Mammary epithelial cell (primary cell): ENCODE measurements around the gene PDGFRA.
A peak's percentile ranks its signal among the peaks of the same experiment; 100 is the strongest.

Experiments used
- EZH2 ChIP-seq: IDR thresholded peaks from 2 replicates; pipeline ENCODE4 v1.6.1; 2012; ENCODE audit warnings: low read length, inconsistent platforms, borderline replicate concordance
- TF ChIP-seq, protein P1 (sequence below), 2 donors: IDR thresholded peaks in 1 of 2; conservative IDR thresholded peaks in 1 of 2; 2 replicates each; pipeline ENCODE4 v1.5.1; 2011 to 2012; ENCODE audit warnings: inconsistent platforms in 2 of 2, low read length in 2 of 2, mild to moderate bottlenecking in 2 of 2, control low read depth in 1 of 2, low read depth in 1 of 2; ENCODE audit not compliant: insufficient read depth in 1 of 2; ENCODE audit errors: extremely low read depth in 1 of 2

DNA sequence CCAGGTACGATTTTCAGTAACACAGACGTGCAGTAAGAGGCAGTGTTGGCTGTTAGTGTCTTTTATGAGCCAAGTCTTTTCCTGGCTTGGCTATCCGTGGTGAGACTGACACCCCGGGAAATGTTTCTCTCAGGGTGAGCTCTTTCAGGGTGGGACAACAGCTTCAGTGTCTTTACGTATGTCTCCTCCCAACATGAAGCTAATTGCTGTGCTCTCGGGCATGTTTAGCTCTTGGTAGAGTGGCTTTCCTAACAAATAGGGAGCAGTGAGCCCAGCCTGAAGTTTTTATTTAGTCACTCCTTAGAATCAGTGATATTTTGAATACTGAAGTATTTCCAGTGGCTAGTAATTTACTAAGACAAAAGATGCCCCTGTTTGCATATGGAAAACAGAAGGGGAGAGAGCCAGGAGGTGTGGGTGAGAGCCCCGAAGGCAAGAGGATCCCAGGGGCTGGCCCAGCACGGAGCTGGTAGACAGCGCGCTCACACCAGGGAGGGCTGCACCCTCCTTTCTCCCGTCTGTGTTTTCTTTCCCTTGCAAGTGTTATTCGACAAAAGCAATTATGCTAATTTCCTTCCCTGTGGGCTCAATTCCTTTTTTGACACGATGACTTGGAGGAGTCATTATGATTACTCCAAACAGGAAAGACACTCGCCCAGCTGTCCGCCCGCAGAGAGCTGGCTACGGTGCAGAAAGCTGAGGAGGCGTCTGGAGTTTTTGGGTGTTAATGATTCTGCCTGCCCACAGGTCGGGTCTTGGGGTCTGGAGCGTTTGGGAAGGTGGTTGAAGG is 47.7 kb downstream of the PDGFRA start:
- TF ChIP-seq, protein P1, sequence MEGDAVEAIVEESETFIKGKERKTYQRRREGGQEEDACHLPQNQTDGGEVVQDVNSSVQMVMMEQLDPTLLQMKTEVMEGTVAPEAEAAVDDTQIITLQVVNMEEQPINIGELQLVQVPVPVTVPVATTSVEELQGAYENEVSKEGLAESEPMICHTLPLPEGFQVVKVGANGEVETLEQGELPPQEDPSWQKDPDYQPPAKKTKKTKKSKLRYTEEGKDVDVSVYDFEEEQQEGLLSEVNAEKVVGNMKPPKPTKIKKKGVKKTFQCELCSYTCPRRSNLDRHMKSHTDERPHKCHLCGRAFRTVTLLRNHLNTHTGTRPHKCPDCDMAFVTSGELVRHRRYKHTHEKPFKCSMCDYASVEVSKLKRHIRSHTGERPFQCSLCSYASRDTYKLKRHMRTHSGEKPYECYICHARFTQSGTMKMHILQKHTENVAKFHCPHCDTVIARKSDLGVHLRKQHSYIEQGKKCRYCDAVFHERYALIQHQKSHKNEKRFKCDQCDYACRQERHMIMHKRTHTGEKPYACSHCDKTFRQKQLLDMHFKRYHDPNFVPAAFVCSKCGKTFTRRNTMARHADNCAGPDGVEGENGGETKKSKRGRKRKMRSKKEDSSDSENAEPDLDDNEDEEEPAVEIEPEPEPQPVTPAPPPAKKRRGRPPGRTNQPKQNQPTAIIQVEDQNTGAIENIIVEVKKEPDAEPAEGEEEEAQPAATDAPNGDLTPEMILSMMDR (conservative IDR thresholded peaks at IDR 0.05 in 1 of 2, IDR thresholded peaks at IDR 0.05 in 1 of 2; ENCODE audit: extremely low read depth in 1 of 2, insufficient read depth in 1 of 2, low read depth in 1 of 2, low read length in 2 of 2): peak in 1 of 2 donors; percentile 11
- TF ChIP-seq EZH2: no peak
